Activated CD4-positive, alpha-beta T cell treated with anti-CD3 and anti-CD28 coated beads for 36 hours (primary cell): ENCODE results near the gene GLP2R. TPM values are rescaled to one million over a fixed set of nuclear protein-coding genes. Genes with fewer than 3 reads are reported as not detected.

Experiments used
- ATAC-seq: fragments of 200-7000 bp; cut with Tn5 transposase; one replicate; pipeline ENCODE4 v1.10.0; 2021; ENCODE audit warnings: mild to moderate bottlenecking, moderate library complexity
- CTCF ChIA-PET: fragments of 350-600 bp; sonication (Branson Sonifier 250); formaldehyde crosslinking; loops from one replicate; lab custom pipeline; 2021; ENCODE audit warnings: antibody characterized with exemption; lab: Charles Lee
- POLR2A ChIA-PET: fragments of 350-600 bp; sonication (Branson Sonifier 250); formaldehyde crosslinking; loops from one replicate; lab custom pipeline; 2021; ENCODE audit warnings: antibody characterized with exemption, inconsistent platforms; lab: Charles Lee
- DNase-seq: peaks from one replicate; pipeline ENCODE4 v3.0.0-alpha.2; 2020
- H3K27ac Mint-ChIP-seq: one replicate; pipeline ENCODE4 v1.8.0; 2021; ENCODE audit warnings: mixed read lengths
- H3K27me3 Mint-ChIP-seq: one replicate; pipeline ENCODE4 v1.8.0; 2021; ENCODE audit warnings: mixed read lengths
- H3K36me3 Mint-ChIP-seq: one replicate; pipeline ENCODE4 v1.8.0; 2021; ENCODE audit warnings: low read depth, mixed read lengths
- H3K4me1 Mint-ChIP-seq: one replicate; pipeline ENCODE4 v1.8.0; 2021; ENCODE audit warnings: mixed read lengths
- H3K4me3 Mint-ChIP-seq: one replicate; pipeline ENCODE4 v1.8.0; 2021; ENCODE audit warnings: mild to moderate bottlenecking, moderate library complexity, mixed read lengths
- H3K9me3 Mint-ChIP-seq: one replicate; pipeline ENCODE4 v1.8.0; 2021; ENCODE audit warnings: low read depth, mixed read lengths
- intact Hi-C, 2 experiments: fragments of 100-400 bp; cut with DNase I in 1 of 2; cut with micrococcal nuclease in 1 of 2; formaldehyde crosslinking; loops; one replicate each; pipeline versions ENCODE4 v1.14.2 to v1.15.1; 2022 to 2024; cut with DNase I, micrococcal nuclease
- total RNA-seq, 2 experiments: library from RNA; stranded (reverse); gene quantifications; one replicate each; pipeline ENCODE4 v1.2.3, GENCODE V29; 2021

GLP2R gene
- total RNA-seq, 2 experiments from 2014 or later, result not detected

DNA sequence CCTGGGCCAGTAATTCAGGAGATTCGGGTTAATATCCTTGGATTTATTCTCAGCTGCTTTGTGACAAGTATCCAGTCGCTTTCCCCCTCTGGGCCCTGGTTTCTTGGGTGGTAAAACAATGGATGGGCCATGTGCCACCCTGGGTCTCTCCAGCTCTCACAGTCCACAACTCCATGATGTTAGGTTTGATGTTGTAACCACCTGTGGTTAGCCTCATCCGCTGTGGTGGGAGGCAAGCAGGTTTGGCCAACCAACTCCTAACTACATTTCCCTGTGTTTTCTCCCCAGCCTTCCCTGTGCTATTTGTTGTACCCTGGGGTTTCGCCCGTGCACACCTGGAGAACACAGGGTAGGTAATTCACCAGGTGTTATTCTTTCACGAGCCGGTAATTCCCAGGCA is 35.1 kb downstream of the GLP2R start:
- Mint-ChIP-seq H3K36me3 (no peaks in the 10 kb centered on the region), H3K4me1 (no peaks in the 10 kb centered on the region), H3K9me3 (peaks cover 7% of the 10 kb centered on the region), H3K27me3 (peaks cover 6% of the 10 kb centered on the region), H3K27ac (no peak overlapping the region), H3K4me3 (no peak overlapping the region)
- ChIA-PET POLR2A (no interaction called here), CTCF (no interaction called here)
- intact Hi-C loops, result no loop called here
- no peak for ATAC-seq
- DNase-seq, result no peak

DNA sequence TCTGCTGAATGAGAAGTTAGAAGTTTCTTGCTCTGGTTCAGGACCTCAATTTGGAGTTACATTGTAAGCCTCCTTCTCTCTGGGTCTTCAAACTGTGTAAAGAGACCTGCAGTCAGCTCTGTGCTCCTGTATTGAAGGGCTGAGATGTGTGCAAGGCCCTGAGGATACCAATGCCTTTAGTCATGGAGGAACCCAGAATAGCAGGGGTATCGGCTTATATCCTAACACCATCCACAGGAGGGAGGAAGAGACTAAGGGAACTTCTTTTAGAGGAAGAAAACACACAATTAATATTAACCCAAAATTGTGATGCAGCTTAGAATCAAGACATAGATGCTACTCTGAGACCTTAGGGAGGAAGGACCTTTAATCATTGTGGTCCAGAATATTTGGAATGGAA is 36.5 kb downstream of the GLP2R start:
- ChIA-PET CTCF (no interaction called here), POLR2A (no interaction called here)
- intact Hi-C loops, result no loop called here
- no peak overlapping the region for H3K27ac Mint-ChIP-seq
- H3K4me3 Mint-ChIP-seq, result no peak overlapping the region
- no peaks in the 10 kb centered on the region for H3K4me1 Mint-ChIP-seq
- peaks cover 7% of the 10 kb centered on the region for H3K9me3 Mint-ChIP-seq
- ATAC-seq, result no peak
- peaks cover 6% of the 10 kb centered on the region for H3K27me3 Mint-ChIP-seq
- H3K36me3 Mint-ChIP-seq, result no peaks in the 10 kb centered on the region
- no peak for DNase-seq

DNA sequence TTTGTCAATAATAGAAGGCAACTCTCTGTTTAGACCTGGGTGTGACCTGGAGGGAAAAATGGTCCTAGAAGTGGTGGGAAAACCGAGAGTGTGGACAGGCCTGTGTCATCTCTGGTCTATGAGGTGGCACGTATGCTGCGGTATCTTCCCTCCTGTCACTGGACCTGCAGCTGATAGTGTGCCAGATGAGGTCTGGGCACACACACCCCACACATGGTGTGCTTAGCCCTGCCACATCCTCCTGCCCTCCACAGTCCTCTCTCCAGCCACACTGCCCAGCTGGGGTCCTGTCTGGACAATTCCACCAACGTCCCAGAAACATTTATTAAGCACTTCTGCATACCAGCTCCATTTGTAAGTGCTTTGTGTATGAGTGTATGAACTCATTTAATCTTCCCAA is 37.2 kb downstream of the GLP2R start:
- Mint-ChIP-seq H3K27me3 (peaks cover 6% of the 10 kb centered on the region), H3K27ac (no peak overlapping the region)
- POLR2A ChIA-PET, result no interaction called here

DNA sequence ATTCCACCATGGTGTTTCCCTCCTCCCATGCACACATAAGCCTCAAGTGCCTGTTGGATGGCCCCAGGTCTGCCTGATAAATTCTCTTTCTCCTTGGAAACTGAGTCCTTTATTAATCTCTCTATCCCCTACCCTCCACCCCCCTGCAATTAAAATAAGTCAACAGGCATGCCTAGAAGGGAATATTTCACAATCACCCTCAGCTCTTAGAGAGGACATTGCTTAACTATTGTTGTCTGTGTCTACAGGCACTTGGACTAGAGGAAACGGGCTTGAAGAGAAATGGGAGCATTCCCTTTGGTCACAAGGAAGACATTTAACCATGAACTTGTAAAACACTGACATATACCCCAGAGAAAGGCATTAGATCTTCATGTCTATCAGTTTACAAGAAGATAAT is 39.9 kb downstream of the GLP2R start:
- ATAC-seq (no peak), DNase-seq (no peak)
- Mint-ChIP-seq H3K4me1 (no peaks in the 10 kb centered on the region), H3K36me3 (no peaks in the 10 kb centered on the region), H3K27ac (no peak overlapping the region), H3K4me3 (no peak overlapping the region), H3K27me3 (peaks cover 11% of the 10 kb centered on the region), H3K9me3 (peaks cover 7% of the 10 kb centered on the region)
- intact Hi-C loops, result no loop called here
- POLR2A ChIA-PET, result no interaction called here
- CTCF ChIA-PET, result no interaction called here

More for the DNA sequence above, 37.2 kb downstream of the GLP2R start:
- no peaks in the 10 kb centered on the region for H3K36me3 Mint-ChIP-seq
- CTCF ChIA-PET, result no interaction called here
- DNase-seq (no peak), ATAC-seq (no peak)
- H3K4me1 Mint-ChIP-seq, result no peaks in the 10 kb centered on the region
- intact Hi-C loops, result no loop called here
- H3K9me3 Mint-ChIP-seq, result peaks cover 7% of the 10 kb centered on the region
- H3K4me3 Mint-ChIP-seq, result no peak overlapping the region

DNA sequence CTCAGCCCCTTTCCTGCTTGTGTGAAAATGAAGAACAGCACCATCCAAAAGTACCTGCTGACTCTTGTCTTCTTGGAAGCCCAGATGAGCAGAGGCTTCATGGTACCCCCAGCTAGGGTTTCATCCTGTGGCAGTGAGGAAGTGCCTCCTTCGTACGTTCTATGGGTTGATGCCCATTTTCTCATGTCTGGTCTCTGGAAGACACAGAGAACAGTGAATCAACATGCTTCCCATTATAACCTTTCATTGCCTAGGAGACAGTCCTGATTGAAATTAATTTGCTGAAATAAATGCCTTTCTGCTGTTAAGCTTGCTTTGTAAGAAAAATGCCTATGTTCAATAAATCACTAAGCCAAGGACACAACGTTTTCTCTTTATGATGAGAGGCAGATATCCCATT is 42.8 kb downstream of the GLP2R start:
- H3K4me1 Mint-ChIP-seq, result no peaks in the 10 kb centered on the region
- no peaks in the 10 kb centered on the region for H3K36me3 Mint-ChIP-seq
- H3K27ac Mint-ChIP-seq, result no peak overlapping the region
- ChIA-PET POLR2A (no interaction called here), CTCF (interaction anchor here (0.8 kb wide), 1 partner anchor 93 kb away, joined by 3 read pairs; no protein-coding TSS in a partner anchor)
- intact Hi-C loops, result no loop called here
- ATAC-seq, result no peak
- no peak overlapping the region for H3K4me3 Mint-ChIP-seq
- no peak for DNase-seq
- H3K9me3 Mint-ChIP-seq, result peaks cover under 1% of the 10 kb centered on the region
- peaks cover 10% of the 10 kb centered on the region for H3K27me3 Mint-ChIP-seq

DNA sequence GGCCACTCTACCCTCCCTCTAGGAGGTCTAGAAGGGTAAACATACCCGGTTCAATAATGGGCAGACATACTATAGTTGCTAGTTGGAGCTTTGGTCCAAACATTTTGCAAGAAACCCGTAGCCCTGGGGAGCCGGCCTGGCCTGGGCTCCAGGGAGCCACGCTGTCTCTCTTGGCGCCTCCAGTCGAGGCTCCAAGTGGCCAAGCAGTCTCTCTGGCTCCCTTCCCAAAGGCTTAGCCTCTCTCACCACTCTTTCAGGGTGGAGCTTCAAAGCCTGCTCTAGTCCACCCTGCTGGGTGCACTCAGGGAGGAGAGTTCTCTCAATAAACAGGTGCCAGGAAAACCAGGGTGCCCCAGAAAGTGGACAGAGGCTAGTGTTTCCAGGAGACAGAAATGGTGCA is 47.1 kb downstream of the GLP2R start:
- intact Hi-C loops, result no loop called here
- H3K4me3 Mint-ChIP-seq, result no peak overlapping the region
- H3K27ac Mint-ChIP-seq, result no peak overlapping the region
- CTCF ChIA-PET, result interaction anchor here (1.0 kb wide), 1 partner anchor 176 kb away, joined by 3 read pairs; no protein-coding TSS in a partner anchor
- DNase-seq (no peak), ATAC-seq (no peak)
- no peaks in the 10 kb centered on the region for H3K4me1 Mint-ChIP-seq
- POLR2A ChIA-PET, result no interaction called here
- peaks cover 5% of the 10 kb centered on the region for H3K27me3 Mint-ChIP-seq
- no peaks in the 10 kb centered on the region for H3K9me3 Mint-ChIP-seq
- H3K36me3 Mint-ChIP-seq, result no peaks in the 10 kb centered on the region

- POLR2A ChIA-PET, result no interaction called here
Observed at GRCh38 chr17:9874722-9875121, 49.0 kb downstream of the GLP2R start.

GRCh38 chr17:9875441-9875840 is 49.7 kb downstream of the GLP2R start:
- H3K9me3 Mint-ChIP-seq, result no peaks in the 10 kb centered on the region
- DNase-seq (no peak), ATAC-seq (no peak)
- CTCF ChIA-PET, result no interaction called here
- intact Hi-C loops, result no loop called here
- H3K4me1 Mint-ChIP-seq, result no peaks in the 10 kb centered on the region
- no peaks in the 10 kb centered on the region for H3K27me3 Mint-ChIP-seq
- POLR2A ChIA-PET, result no interaction called here
- no peak overlapping the region for H3K4me3 Mint-ChIP-seq
- no peaks in the 10 kb centered on the region for H3K36me3 Mint-ChIP-seq
- no peak overlapping the region for H3K27ac Mint-ChIP-seq

More at GRCh38 chr17:9874722-9875121, 49.0 kb downstream of the GLP2R start:
- DNase-seq (no peak), ATAC-seq (no peak)
- no peaks in the 10 kb centered on the region for H3K9me3 Mint-ChIP-seq
- no peak overlapping the region for H3K4me3 Mint-ChIP-seq
- no peaks in the 10 kb centered on the region for H3K4me1 Mint-ChIP-seq
- H3K27ac Mint-ChIP-seq, result no peak overlapping the region
- H3K36me3 Mint-ChIP-seq, result no peaks in the 10 kb centered on the region
- intact Hi-C loops, result no loop called here
- CTCF ChIA-PET, result no interaction called here
- H3K27me3 Mint-ChIP-seq, result no peaks in the 10 kb centered on the region

DNA sequence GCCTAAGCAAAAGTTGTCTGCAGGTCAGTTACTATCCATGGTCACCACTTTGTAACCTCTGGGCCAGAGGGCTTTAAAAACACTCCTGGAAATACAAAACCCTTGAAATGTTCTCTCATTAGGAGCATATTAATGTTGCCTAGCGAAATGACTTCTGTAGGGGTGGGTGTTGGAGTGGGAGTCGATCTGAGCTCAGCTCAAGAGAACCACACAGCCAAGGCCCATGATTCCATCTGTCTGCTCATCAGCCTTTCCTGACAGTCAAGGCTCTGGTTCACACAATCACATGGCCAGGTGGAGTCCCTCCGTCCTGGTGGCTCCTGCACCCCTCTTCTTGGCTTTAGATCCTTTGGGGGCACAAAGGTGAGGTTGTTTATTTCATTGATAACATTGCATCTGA is 52.6 kb downstream of the GLP2R start:
- Mint-ChIP-seq H3K4me3 (no peak overlapping the region), H3K36me3 (no peaks in the 10 kb centered on the region), H3K9me3 (peaks cover 12% of the 10 kb centered on the region), H3K27ac (no peak overlapping the region), H3K27me3 (no peaks in the 10 kb centered on the region), H3K4me1 (no peaks in the 10 kb centered on the region)
- CTCF ChIA-PET, result interaction anchor here (0.7 kb wide), 1 partner anchor 46 kb away, joined by 3 read pairs; no protein-coding TSS in a partner anchor
- DNase-seq (no peak), ATAC-seq (no peak)
- POLR2A ChIA-PET, result no interaction called here
- intact Hi-C loops, result no loop called here

DNA sequence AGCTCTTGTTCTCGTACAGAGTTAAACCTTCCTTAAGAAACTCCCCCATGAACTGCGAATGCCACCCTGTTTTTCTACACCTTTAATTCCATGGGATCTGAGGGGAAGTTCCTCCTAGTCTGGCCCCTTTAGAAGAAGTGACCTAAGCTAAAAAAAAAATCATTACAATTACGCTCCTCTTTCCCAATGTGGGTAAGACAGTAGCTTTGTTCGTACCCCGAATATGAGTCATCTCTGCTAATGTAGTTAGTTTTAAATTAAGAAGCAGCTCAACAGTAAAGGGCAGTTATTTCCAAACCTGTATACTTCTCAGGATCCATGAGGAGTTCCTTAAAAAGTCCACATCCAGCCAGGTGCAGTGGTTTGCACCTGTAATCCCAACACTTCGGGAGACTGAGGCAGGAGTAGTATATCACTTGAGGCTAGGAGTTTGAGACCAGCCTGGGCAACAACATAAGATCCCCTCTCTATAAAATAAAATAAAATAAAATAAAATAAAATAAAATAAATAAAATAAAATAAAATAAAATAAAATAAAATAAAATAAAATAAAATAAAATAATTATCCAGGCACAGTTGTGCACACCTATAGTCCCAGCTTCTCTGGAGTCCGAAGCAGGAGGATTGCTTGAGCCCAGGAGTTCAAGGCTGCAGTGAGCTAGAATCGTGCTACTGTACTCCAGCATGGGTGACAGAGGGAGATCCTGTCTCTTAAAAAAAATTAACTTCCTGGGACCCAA is 53.2 kb downstream of the GLP2R start:
- H3K9me3 Mint-ChIP-seq, result peaks cover 16% of the 10 kb centered on the region
- no peak overlapping the region for H3K4me3 Mint-ChIP-seq
- ChIA-PET POLR2A (no interaction called here), CTCF (interaction anchor here (0.7 kb wide), 1 partner anchor 46 kb away, joined by 3 read pairs; no protein-coding TSS in a partner anchor)
- no peak overlapping the region for H3K27ac Mint-ChIP-seq
- no peaks in the 10 kb centered on the region for H3K27me3 Mint-ChIP-seq
- intact Hi-C loops, result no loop called here
- no peak for ATAC-seq
- H3K36me3 Mint-ChIP-seq, result no peaks in the 10 kb centered on the region
- DNase-seq, result no peak
- no peaks in the 10 kb centered on the region for H3K4me1 Mint-ChIP-seq

GRCh38 chr17:9880582-9880999 is 54.9 kb downstream of the GLP2R start:
- Mint-ChIP-seq H3K27ac (no peak overlapping the region), H3K4me3 (no peak overlapping the region), H3K27me3 (no peaks in the 10 kb centered on the region), H3K4me1 (no peaks in the 10 kb centered on the region), H3K36me3 (no peaks in the 10 kb centered on the region), H3K9me3 (peaks cover 16% of the 10 kb centered on the region)
- POLR2A ChIA-PET, result no interaction called here
- CTCF ChIA-PET, result no interaction called here
- DNase-seq (no peak), ATAC-seq (no peak)
- intact Hi-C loops, result no loop called here

- no peaks in the 10 kb centered on the region for H3K36me3 Mint-ChIP-seq
- no peak overlapping the region for H3K27ac Mint-ChIP-seq
- ChIA-PET POLR2A (no interaction called here), CTCF (no interaction called here)
- H3K9me3 Mint-ChIP-seq, result peaks cover 16% of the 10 kb centered on the region
- DNase-seq (no peak), ATAC-seq (no peak)
- H3K4me3 Mint-ChIP-seq, result no peak overlapping the region
- H3K4me1 Mint-ChIP-seq, result no peaks in the 10 kb centered on the region
- intact Hi-C loops, result no loop called here
- H3K27me3 Mint-ChIP-seq, result no peaks in the 10 kb centered on the region
Observed at GRCh38 chr17:9883451-9883850, 57.7 kb downstream of the GLP2R start.
